HCT116 (cell line): Measurements from ENCODE around the gene DPYD. TPM values are rescaled to one million over a fixed set of nuclear protein-coding genes. Genes with fewer than 3 reads are reported as not detected.

Source experiments
- ATAC-seq: fragments of 200-7000 bp; cut with Tn5 transposase; 2 replicates; pipeline ENCODE4 v1.9.1; 2020; ENCODE audit warnings: mild to moderate bottlenecking, moderate library complexity
- BruUV-seq: library from RNA; stranded (reverse); fragments of 400-500 nt; replicated peaks from 2 replicates; lab custom pipeline; 2021; lab: Mats Ljungman, UMichigan
- CTCF ChIA-PET: fragments of 300-600 bp; sonication (Branson Sonifier 250); formaldehyde crosslinking; loops from one replicate; lab custom pipeline; 2021; ENCODE audit warnings: antibody characterized with exemption; lab: Charles Lee
- POLR2A ChIA-PET: fragments of 300-600, 350-600 bp; sonication (Branson Sonifier 250); formaldehyde crosslinking; loops from one replicate; lab custom pipeline; 2021; ENCODE audit warnings: antibody characterized with exemption; lab: Charles Lee
- RAD21 ChIA-PET, 2 experiments: fragments of 300-600 bp; sonication (Branson Sonifier 250); formaldehyde crosslinking; loops; one replicate each; lab custom pipeline; 2023; ENCODE audit warnings: low total read pairs in 2 of 2; ENCODE audit not compliant: uncharacterized antibody in 2 of 2, unreplicated experiment in 2 of 2, low non-redundant PET in 1 of 2; lab: Charles Lee
- DNase-seq: peaks from one replicate; pipeline ENCODE4 v3.0.0-alpha.2; 2010; ENCODE audit warnings: low read depth, low spot score
- H2AFZ ChIP-seq: fragments of 200-600 bp; shearing (Covaris generic), sonication (generic); 2 replicates; pipeline ENCODE4 v1.6.1; 2017; ENCODE audit warnings: low read depth, mixed run types, mixed read lengths, antibody characterized with exemption, low read length; ENCODE audit not compliant: poor library complexity, severe bottlenecking
- H3K27ac ChIP-seq: 2 replicates; pipeline ENCODE4 v1.5.1; 2012; ENCODE audit warnings: low read depth, low read length
- H3K27me3 ChIP-seq: fragments of 200-600 bp; sonication (generic); 2 replicates; pipeline ENCODE4 v1.6.1; 2016; ENCODE audit warnings: mixed run types, low read length, mixed read lengths; ENCODE audit not compliant: insufficient read depth
- H3K36me3 ChIP-seq, 2 experiments: fragments of 200-500 bp in 1 of 2; fragments of 200-600 bp in 1 of 2; sonication (Bioruptor generic) in 1 of 2; sonication (generic) in 1 of 2; 2 replicates each; pipeline versions ENCODE4 v1.5.1 to v1.6.1; 2014 to 2016; ENCODE audit warnings: low read length in 2 of 2, inconsistent platforms in 1 of 2, mixed read lengths in 1 of 2, mixed run types in 1 of 2; ENCODE audit not compliant: insufficient read depth in 2 of 2, control insufficient read depth in 1 of 2
- H3K4me1 ChIP-seq, 2 experiments: fragments of 200-600 bp in 1 of 2; sonication (generic) in 1 of 2; 2 replicates each; pipeline versions ENCODE4 v1.5.1 to v1.6.1; 2012 to 2017; ENCODE audit warnings: low read length in 2 of 2, inconsistent platforms in 1 of 2, mild to moderate bottlenecking in 1 of 2, mixed read lengths in 1 of 2, mixed run types in 1 of 2, moderate library complexity in 1 of 2; ENCODE audit not compliant: insufficient read depth in 2 of 2, control insufficient read depth in 1 of 2
- H3K4me2 ChIP-seq: fragments of 200-600 bp; sonication (generic); 2 replicates; pipeline ENCODE4 v1.6.1; 2017; ENCODE audit warnings: mixed run types, low read length, mixed read lengths
- H3K4me3 ChIP-seq, 2 experiments: fragments of 200-600 bp in 1 of 2; sonication (generic) in 1 of 2; replicated peaks in 1 of 2; 2 replicates each; pipeline ENCODE4 v1.5.1; 2011 to 2016; ENCODE audit warnings: low read length in 2 of 2, control low read depth in 1 of 2, low read depth in 1 of 2, mild to moderate bottlenecking in 1 of 2, mixed read lengths in 1 of 2, mixed run types in 1 of 2
- H3K79me2 ChIP-seq: fragments of 200-600 bp; sonication (generic); 2 replicates; pipeline ENCODE4 v1.6.1; 2017; ENCODE audit warnings: mild to moderate bottlenecking, mixed run types, low read length, moderate library complexity, mixed read lengths; ENCODE audit not compliant: insufficient read depth
- H3K9ac ChIP-seq: fragments of 200-600 bp; sonication (generic); 2 replicates; pipeline ENCODE4 v1.6.1; 2016; ENCODE audit warnings: low read length, mixed read lengths
- H3K9me2 ChIP-seq: fragments of 200-600 bp; sonication (generic), shearing (Covaris generic); 2 replicates; pipeline ENCODE4 v1.6.1; 2017; ENCODE audit warnings: mixed run types, mild to moderate bottlenecking, moderate library complexity; ENCODE audit not compliant: insufficient read depth
- H3K9me3 ChIP-seq, 2 experiments: fragments of 200-500 bp in 1 of 2; fragments of 200-600 bp in 1 of 2; sonication (Bioruptor generic) in 1 of 2; sonication (generic) in 1 of 2; 2 replicates each; pipeline ENCODE4 v1.6.1; 2014 to 2017; ENCODE audit warnings: low read length in 2 of 2, mixed read lengths in 2 of 2, inconsistent platforms in 1 of 2, low read depth in 1 of 2, mild to moderate bottlenecking in 1 of 2, mixed run types in 1 of 2, moderate library complexity in 1 of 2; ENCODE audit not compliant: control insufficient read depth in 1 of 2, insufficient read depth in 1 of 2
- H4K20me1 ChIP-seq: fragments of 200-600 bp; sonication (generic), shearing (Covaris generic); 2 replicates; pipeline ENCODE4 v1.6.1; 2017; ENCODE audit warnings: mixed run types, mild to moderate bottlenecking, moderate library complexity; ENCODE audit not compliant: insufficient read depth
- CBX3 ChIP-seq: IDR thresholded peaks from 2 replicates; pipeline ENCODE4 v1.6.1; 2012; ENCODE audit warnings: low read depth
- CEBPB ChIP-seq: IDR thresholded peaks from 2 replicates; pipeline ENCODE4 v1.6.1; 2012; ENCODE audit warnings: low read depth
- EGR1 ChIP-seq: IDR thresholded peaks from 2 replicates; pipeline ENCODE4 v1.6.1; 2012; ENCODE audit warnings: low read depth
- EZH2 ChIP-seq: fragments of 200-600 bp; sonication (generic); IDR thresholded peaks from 2 replicates; pipeline ENCODE4 v1.6.1; 2017; ENCODE audit warnings: antibody characterized with exemption, mixed run types
- JUND ChIP-seq: IDR thresholded peaks from 2 replicates; pipeline ENCODE4 v1.6.1; 2012
- MAX ChIP-seq: IDR thresholded peaks from 2 replicates; pipeline ENCODE4 v1.6.1; 2012
- RAD21 ChIP-seq: IDR thresholded peaks from 2 replicates; pipeline ENCODE4 v1.6.1; 2012; ENCODE audit warnings: low read depth, mild to moderate bottlenecking
- REST ChIP-seq: IDR thresholded peaks from 2 replicates; pipeline ENCODE4 v1.6.1; 2012; ENCODE audit warnings: low read depth
- SP1 ChIP-seq: IDR thresholded peaks from 2 replicates; pipeline ENCODE4 v1.6.1; 2012; ENCODE audit warnings: low read depth
- ZFX ChIP-seq: fragments of 450-650 bp; IDR thresholded peaks from 2 replicates; pipeline ENCODE4 v1.6.1; 2017
- intact Hi-C: fragments of 100-400 bp; cut with micrococcal nuclease; formaldehyde crosslinking; loops from 2 replicates; pipeline ENCODE4 v1.10.0; 2022
- total RNA-seq: library from RNA; stranded (reverse); gene quantifications from one replicate; pipeline ENCODE4 v1.2.1, GENCODE V29; 2021; ENCODE audit not compliant: unreplicated experiment

DPYD gene
- total RNA-seq, 1 experiment from 2014 or later = 1.7 TPM

- BruUV-seq = no TSS peak
- CTCF ChIA-PET = no interaction called here
These were observed 459.1 kb downstream of the DPYD start for GRCh38 chr1:97461782-97462181.

More at GRCh38 chr1:97461782-97462181, 459.1 kb downstream of the DPYD start:
- ATAC-seq (no peak), DNase-seq (no peak)
- Histone ChIP-seq H3K79me2 (no peaks in the 10 kb centered on the region), H3K9me3 (no peaks in the 10 kb centered on the region), H3K4me2 (no peak overlapping the region), H4K20me1 (no peaks in the 10 kb centered on the region)
- RAD21 ChIA-PET = no interaction called here
- TF ChIP-seq CBX3 (no peak), ZFX (no peak), CEBPB (no peak), JUND (no peak), RAD21 (no peak), MAX (no peak), REST (no peak), SP1 (no peak), EGR1 (no peak), EZH2 (no peak)
- TF ChIP-seq, all 23 proteins: peak for 0
- Histone ChIP-seq H3K27me3 (no peaks in the 10 kb centered on the region), H3K36me3 (no peaks in the 10 kb centered on the region), H3K27ac (no peak overlapping the region), H3K4me3 (no peak overlapping the region), H2AFZ (no peak overlapping the region), H3K9me2 (0 out of 2 replicates have a peak, but pooled peaks cover 3% of the 10 kb centered on the region), H3K9ac (no peak overlapping the region), H3K4me1 (no peaks in the 10 kb centered on the region)
- POLR2A ChIA-PET = no interaction called here
- intact Hi-C loops = no loop called here
